ENCODE data around the gene COL4A1.
A peak's percentile ranks its signal among the peaks of the same experiment; 100 is the strongest.

The COL4A1 gene

DNA sequence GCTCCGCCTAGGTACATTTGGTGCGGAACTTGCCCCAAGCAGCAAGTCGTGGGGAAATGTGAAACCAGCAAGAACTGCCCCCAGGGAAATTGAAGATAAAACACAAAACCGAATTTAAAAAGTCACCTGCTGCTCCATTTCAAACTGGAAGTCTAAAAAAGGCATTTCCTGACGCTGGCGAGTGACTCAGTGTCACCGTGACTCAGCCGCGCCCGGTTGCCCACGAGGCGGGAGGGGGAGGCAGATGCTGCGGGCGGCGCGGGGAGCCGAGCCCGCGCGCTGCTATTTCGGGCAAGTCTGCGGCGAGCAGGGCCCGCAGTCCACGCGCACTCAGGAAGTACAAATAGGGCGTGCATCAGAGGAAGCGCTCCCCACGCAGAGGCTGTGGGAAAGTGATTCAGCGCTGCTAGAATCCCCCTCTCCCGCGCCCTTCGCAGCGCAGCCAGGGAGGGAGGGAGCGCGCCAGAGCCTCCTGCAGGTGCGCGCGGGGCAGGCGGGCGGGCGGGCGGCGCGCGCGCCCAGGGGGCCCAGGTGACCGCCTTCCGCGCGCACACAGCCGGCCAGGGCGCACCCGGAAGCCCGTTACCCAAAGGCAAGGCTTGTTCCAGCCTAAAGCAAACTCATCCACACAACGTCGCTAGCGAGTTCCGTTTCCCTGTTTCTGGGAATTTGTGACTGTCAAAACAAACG lies 168.8 kb downstream of the COL4A1 start:
- H3K4me3 ChIP-seq (ENCODE audit: low read depth, low read length): peak overlapping the region; percentile 66
- TF ChIP-seq, protein P1, sequence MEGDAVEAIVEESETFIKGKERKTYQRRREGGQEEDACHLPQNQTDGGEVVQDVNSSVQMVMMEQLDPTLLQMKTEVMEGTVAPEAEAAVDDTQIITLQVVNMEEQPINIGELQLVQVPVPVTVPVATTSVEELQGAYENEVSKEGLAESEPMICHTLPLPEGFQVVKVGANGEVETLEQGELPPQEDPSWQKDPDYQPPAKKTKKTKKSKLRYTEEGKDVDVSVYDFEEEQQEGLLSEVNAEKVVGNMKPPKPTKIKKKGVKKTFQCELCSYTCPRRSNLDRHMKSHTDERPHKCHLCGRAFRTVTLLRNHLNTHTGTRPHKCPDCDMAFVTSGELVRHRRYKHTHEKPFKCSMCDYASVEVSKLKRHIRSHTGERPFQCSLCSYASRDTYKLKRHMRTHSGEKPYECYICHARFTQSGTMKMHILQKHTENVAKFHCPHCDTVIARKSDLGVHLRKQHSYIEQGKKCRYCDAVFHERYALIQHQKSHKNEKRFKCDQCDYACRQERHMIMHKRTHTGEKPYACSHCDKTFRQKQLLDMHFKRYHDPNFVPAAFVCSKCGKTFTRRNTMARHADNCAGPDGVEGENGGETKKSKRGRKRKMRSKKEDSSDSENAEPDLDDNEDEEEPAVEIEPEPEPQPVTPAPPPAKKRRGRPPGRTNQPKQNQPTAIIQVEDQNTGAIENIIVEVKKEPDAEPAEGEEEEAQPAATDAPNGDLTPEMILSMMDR (IDR thresholded peaks at IDR 0.05; ENCODE audit: insufficient read depth, low read depth, low read length, missing control alignments): no peak
- peak; percentile 53 for DNase-seq (ENCODE audit: low read depth)

DNA sequence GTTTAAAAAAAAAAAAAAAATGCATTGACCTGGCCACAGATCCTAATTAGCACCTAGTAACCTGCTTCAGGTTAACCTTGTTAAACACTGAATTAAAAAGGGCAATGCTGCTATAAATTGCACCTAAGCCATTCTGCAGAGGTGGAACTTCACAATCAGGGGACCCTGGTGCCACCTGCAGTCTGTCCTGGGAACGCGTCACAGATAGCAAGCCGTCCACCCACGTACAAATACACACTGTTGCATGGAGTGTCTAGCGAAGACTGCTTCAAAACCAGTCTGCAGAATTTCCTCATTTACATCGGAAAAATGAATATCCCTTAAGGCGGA lies 169.3 kb downstream of the COL4A1 start:
- H3K4me3 ChIP-seq (ENCODE audit: low read depth, low read length): peak overlapping the region; percentile 66

DNA sequence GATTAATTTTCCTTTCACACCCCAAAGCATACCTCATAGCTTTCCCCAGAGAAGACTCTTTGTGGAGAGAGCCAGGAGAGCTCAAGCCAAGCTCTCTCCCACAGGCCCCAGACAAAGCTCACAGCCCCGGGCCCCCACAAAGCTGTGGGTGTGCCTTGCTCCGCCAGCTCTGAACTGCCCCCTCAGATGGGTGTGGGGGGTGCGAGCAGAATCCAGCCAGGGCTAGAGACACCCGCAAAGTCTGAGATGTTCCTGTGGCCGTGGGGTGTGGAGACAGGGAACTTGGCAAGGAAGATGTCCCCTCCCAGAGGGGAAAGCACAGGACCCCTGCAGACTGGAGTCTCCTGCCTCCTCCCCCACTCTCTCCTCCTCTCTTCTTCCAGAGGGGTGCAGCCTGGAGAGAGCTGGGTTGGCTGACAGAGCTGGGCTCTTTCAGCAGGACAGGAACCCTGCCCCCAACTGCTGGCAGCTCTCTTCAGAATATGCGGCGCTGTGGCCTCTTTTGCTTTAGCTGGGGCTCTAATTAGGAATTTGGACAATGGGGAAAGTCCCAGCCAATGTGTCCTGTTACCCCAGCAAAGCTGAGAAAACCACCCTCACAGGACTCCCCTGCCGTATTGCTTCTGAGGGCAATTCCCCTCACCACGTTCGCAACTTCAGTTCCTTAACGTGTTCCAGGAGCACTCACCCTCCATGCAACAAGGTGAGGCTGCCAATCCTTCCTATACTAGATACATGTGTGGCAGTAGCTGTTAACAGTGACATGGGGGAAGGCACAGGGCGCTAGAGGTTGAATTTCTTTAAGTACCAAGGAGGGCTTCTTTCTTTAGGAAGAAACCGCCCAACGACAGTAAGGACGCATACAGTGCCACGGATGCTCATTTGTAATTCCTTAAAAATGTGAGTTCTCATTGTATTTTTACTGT lies 170.0 kb downstream of the COL4A1 start:
- TF ChIP-seq, protein P1 (IDR thresholded peaks at IDR 0.05; ENCODE audit: insufficient read depth, low read depth, low read length, missing control alignments): no peak
- DNase-seq (ENCODE audit: low read depth): peak; percentile 44
- H3K4me3 ChIP-seq (ENCODE audit: low read depth, low read length): no peak overlapping the region

More for the DNA sequence above, 169.3 kb downstream of the COL4A1 start:
- TF ChIP-seq, protein P1 (IDR thresholded peaks at IDR 0.05; ENCODE audit: insufficient read depth, low read depth, low read length, missing control alignments): peak; percentile 35
- peak; percentile 69 for DNase-seq (ENCODE audit: low read depth)

- TF ChIP-seq, protein P1 (IDR thresholded peaks at IDR 0.05; ENCODE audit: insufficient read depth, low read depth, low read length, missing control alignments): no peak
- no peak overlapping the region for H3K4me3 ChIP-seq (ENCODE audit: low read depth, low read length)
- no peak for DNase-seq (ENCODE audit: low read depth)
Observed at GRCh38 chr13:110135977-110136597, 170.9 kb downstream of the COL4A1 start.

GRCh38 chr13:110134801-110135200 lies 172.2 kb downstream of the COL4A1 start:
- DNase-seq (ENCODE audit: low read depth): no peak
- TF ChIP-seq, protein P1 (IDR thresholded peaks at IDR 0.05; ENCODE audit: insufficient read depth, low read depth, low read length, missing control alignments): no peak
- H3K4me3 ChIP-seq (ENCODE audit: low read depth, low read length): no peak overlapping the region

DNA sequence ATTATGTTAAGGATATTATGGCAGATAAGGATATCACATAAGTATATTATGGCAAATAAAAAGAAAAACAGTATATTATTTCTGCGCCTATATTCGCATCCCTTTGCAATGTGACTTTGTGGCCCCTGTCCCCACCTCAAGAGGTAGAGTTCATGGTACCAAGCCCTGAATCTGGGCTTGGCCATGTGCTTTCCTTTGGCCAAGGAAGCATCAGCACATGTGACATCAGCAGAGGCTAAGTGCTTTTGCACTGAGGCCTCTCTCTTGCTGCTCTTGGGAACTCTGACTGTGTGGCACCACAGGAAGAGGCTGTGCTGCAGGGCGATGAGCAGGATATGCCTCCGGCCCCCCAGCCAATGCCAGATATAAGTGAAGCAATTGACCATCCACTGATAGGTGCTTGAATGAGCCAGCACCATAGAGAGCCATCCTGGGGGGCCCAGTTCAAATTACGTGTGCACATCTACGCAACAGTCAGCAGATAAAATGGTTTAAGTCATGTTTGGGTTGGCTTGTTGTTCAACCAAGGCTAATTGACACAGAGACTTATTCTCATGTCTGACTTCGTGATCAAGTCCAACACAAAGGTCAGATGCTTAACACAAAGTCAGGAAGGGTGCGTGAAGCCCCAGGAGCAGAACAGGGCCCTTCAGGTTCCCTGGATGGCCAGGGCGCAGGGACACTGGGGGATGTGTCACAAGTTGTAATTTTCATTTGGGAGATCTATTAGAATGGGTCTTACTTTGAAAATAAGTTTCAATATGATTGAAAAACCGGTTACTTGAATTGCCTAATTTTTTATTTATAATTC lies 173.3 kb downstream of the COL4A1 start:
- TF ChIP-seq, protein P1 (IDR thresholded peaks at IDR 0.05; ENCODE audit: insufficient read depth, low read depth, low read length, missing control alignments): no peak
- no peak for DNase-seq (ENCODE audit: low read depth)
- no peak overlapping the region for H3K4me3 ChIP-seq (ENCODE audit: low read depth, low read length)
